MCF 10A (cell line): ENCODE data around the gene FRMPD4. TPM values are rescaled to one million over a fixed set of nuclear protein-coding genes. Genes with fewer than 3 reads are reported as not detected.

Source experiments
- BruUV-seq: library from RNA; stranded (reverse); fragments of 400-500 nt; replicated peaks from 2 replicates; lab custom pipeline; 2021; lab: Mats Ljungman, UMichigan
- CTCF ChIA-PET: fragments of 300-600 bp; sonication (Branson Sonifier 250); formaldehyde crosslinking; extraction: SDS; loops from one replicate; lab custom pipeline; 2021; ENCODE audit warnings: antibody characterized with exemption, inconsistent platforms; lab: Yijun Ruan, JAX
- POLR2A ChIA-PET: fragments of 300-600, 350-650 bp; sonication (Branson Sonifier 250); formaldehyde crosslinking; extraction: SDS; loops from one replicate; lab custom pipeline; 2020; ENCODE audit warnings: antibody characterized with exemption, inconsistent platforms; lab: Yijun Ruan, JAX
- DNase-seq: peaks from one replicate; pipeline ENCODE4 v3.0.0-alpha.2; 2018; ENCODE audit not compliant: unreplicated experiment
- H3K27ac Mint-ChIP-seq: one replicate; pipeline ENCODE4 v1.8.0; 2022; ENCODE audit warnings: mild to moderate bottlenecking, low read depth, mixed read lengths; ENCODE audit not compliant: unreplicated experiment
- H3K27me3 Mint-ChIP-seq: one replicate; pipeline ENCODE4 v1.8.0; 2022; ENCODE audit warnings: mixed read lengths; ENCODE audit not compliant: insufficient read depth, unreplicated experiment
- H3K36me3 Mint-ChIP-seq: one replicate; pipeline ENCODE4 v1.8.0; 2022; ENCODE audit warnings: mild to moderate bottlenecking, moderate library complexity, mixed read lengths; ENCODE audit not compliant: insufficient read depth, unreplicated experiment
- H3K4me1 Mint-ChIP-seq: one replicate; pipeline ENCODE4 v1.8.0; 2022; ENCODE audit warnings: mixed read lengths; ENCODE audit not compliant: insufficient read depth, unreplicated experiment
- H3K4me3 Mint-ChIP-seq: one replicate; pipeline ENCODE4 v1.8.0; 2022; ENCODE audit warnings: mild to moderate bottlenecking, moderate library complexity, mixed read lengths; ENCODE audit not compliant: unreplicated experiment
- H3K9me3 Mint-ChIP-seq: one replicate; pipeline ENCODE4 v1.8.0; 2022; ENCODE audit warnings: mixed read lengths; ENCODE audit not compliant: unreplicated experiment
- CTCF ChIP-seq: fragments of 200-600 bp; IDR thresholded peaks from one replicate; pipeline ENCODE4 v1.8.0; 2022; ENCODE audit warnings: antibody characterized with exemption, mild to moderate bottlenecking; ENCODE audit not compliant: unreplicated experiment
- intact Hi-C: fragments of 100-400 bp; cut with micrococcal nuclease; formaldehyde crosslinking; loops from 2 replicates; pipeline ENCODE4 v1.14.1; 2022
- total RNA-seq: library from RNA; stranded (reverse); gene quantifications from 2 replicates; pipeline ENCODE4 v1.2.3, GENCODE V29; 2022

The FRMPD4 gene
- total RNA-seq, 1 experiment from 2014 or later = not detected

GRCh38 chrX:12693754-12694153 lies 555.5 kb downstream of the FRMPD4 start:
- POLR2A ChIA-PET = no interaction called here
- Mint-ChIP-seq H3K36me3 (no peaks in the 10 kb centered on the region), H3K9me3 (no peaks in the 10 kb centered on the region), H3K4me1 (no peaks in the 10 kb centered on the region), H3K27ac (no peak overlapping the region), H3K4me3 (no peak overlapping the region), H3K27me3 (peaks cover 58% of the 10 kb centered on the region)
- TF ChIP-seq CTCF = no peak
- intact Hi-C loops = no loop called here
- peak; percentile 25 for DNase-seq
- BruUV-seq = no TSS peak
- CTCF ChIA-PET = no interaction called here

GRCh38 chrX:12700745-12701144 lies 562.5 kb downstream of the FRMPD4 start:
- Mint-ChIP-seq H3K36me3 (no peaks in the 10 kb centered on the region), H3K27me3 (peaks cover 58% of the 10 kb centered on the region), H3K4me1 (no peaks in the 10 kb centered on the region), H3K9me3 (no peaks in the 10 kb centered on the region), H3K4me3 (no peak overlapping the region), H3K27ac (no peak overlapping the region)
- ChIA-PET POLR2A (no interaction called here), CTCF (interaction anchor here (0.6 to 2.6 kb wide), 18 partner anchors 9 to 914 kb away, joined by 3 to 20 read pairs (median 4); no protein-coding TSS in a partner anchor)
- BruUV-seq = no TSS peak
- no peak for TF ChIP-seq CTCF
- intact Hi-C loops = loop anchor here (1.0 to 10.0 kb wide), 8 partner anchors 72 to 1167 kb away; no protein-coding TSS in a partner anchor
- no peak for DNase-seq

DNA sequence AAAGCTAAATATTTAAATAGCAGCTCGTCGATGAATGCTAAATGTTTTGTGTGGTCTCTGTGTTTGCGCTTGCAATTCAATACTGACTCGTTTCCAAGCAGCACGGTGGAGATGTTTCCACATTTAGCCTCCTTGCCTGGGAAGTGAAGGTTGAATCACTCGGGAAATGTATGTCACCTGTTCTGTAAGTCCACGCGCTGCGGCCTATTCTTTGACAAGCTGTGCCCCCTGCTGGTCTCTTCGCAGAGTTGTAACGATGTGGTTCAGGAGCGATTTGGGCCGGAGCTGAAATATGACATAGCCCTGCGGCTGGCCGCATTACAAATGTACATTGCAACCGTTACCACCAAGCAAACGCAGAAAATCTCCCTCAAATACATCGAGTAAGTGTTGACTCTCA lies 563.4 kb downstream of the FRMPD4 start:
- Mint-ChIP-seq H3K27ac (no peak overlapping the region), H3K4me3 (no peak overlapping the region), H3K9me3 (no peaks in the 10 kb centered on the region), H3K4me1 (no peaks in the 10 kb centered on the region), H3K36me3 (no peaks in the 10 kb centered on the region), H3K27me3 (peaks cover 49% of the 10 kb centered on the region)
- no TSS peak for BruUV-seq
- CTCF ChIA-PET = interaction anchor here (0.5 to 2.6 kb wide), 49 partner anchors 10 to 942 kb away, joined by 3 to 20 read pairs (median 3); no protein-coding TSS in a partner anchor
- peak; percentile 84 for DNase-seq
- POLR2A ChIA-PET = interaction anchor here (0.7 kb wide), 1 partner anchor 931 kb away, joined by 3 read pairs; no protein-coding TSS in a partner anchor
- intact Hi-C loops = loop anchor here (1.0 to 10.0 kb wide), 8 partner anchors 71 to 1168 kb away; no protein-coding TSS in a partner anchor
- peak; percentile 72 for TF ChIP-seq CTCF

DNA sequence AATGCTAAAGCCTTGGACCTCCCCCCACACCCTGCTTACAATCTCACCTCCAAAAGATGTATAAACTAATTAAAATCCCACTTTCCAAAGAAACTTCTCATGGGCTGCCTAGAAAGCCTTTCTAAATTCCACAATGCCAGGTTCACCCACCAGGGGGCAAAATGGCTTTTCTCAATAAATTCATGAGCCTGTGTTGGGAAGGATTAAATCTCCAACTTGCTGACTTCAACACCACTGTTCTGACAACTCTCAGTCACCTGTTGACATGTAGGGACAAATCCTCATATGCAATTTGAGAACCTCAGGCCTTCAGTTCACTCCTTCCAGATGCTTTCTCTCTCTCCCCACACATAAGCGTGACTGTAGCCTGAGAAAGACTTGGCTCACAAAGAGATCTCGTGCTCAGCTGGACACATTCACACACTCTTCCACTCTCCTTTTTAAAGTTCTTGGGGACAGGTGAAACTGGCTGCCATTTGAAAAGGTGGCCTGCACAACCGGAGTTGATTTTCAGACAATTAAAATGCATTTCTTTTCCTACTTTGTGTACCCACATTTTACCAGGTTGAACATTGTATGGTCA lies 564.3 kb downstream of the FRMPD4 start:
- CTCF ChIA-PET = interaction anchor here (0.6 to 2.6 kb wide), 20 partner anchors 10 to 722 kb away, joined by 3 to 20 read pairs (median 4); no protein-coding TSS in a partner anchor
- BruUV-seq = no TSS peak
- intact Hi-C loops = loop anchor here (5.0 to 10.0 kb wide), 4 partner anchors 70 to 738 kb away; no protein-coding TSS in a partner anchor

More for the DNA sequence above, 564.3 kb downstream of the FRMPD4 start:
- H3K9me3 Mint-ChIP-seq = no peaks in the 10 kb centered on the region
- no peak overlapping the region for H3K27ac Mint-ChIP-seq
- no peaks in the 10 kb centered on the region for H3K36me3 Mint-ChIP-seq
- POLR2A ChIA-PET = interaction anchor here (0.5 kb wide), 1 partner anchor 18 kb away, joined by 3 read pairs; no protein-coding TSS in a partner anchor
- H3K4me1 Mint-ChIP-seq = no peaks in the 10 kb centered on the region
- peak; percentile 39 for DNase-seq
- H3K27me3 Mint-ChIP-seq = peaks cover 39% of the 10 kb centered on the region
- H3K4me3 Mint-ChIP-seq = no peak overlapping the region
- TF ChIP-seq CTCF = peak; percentile 36
